PC-9 (cell line): Measurements from ENCODE around the gene HELZ.

Experiments used
- EZH2 ChIP-seq: fragments of 200-600 bp; sonication (generic); IDR thresholded peaks from 2 replicates; pipeline ENCODE4 v1.8.0; 2017; ENCODE audit warnings: antibody characterized with exemption, low read depth
- TF ChIP-seq, protein P1 (sequence below): fragments of 200-600 bp; sonication (generic); conservative IDR thresholded peaks from 2 replicates; pipeline ENCODE4 v1.6.1; 2017; ENCODE audit warnings: mixed run types, antibody characterized with exemption, mild to moderate bottlenecking, moderate library complexity

DNA sequence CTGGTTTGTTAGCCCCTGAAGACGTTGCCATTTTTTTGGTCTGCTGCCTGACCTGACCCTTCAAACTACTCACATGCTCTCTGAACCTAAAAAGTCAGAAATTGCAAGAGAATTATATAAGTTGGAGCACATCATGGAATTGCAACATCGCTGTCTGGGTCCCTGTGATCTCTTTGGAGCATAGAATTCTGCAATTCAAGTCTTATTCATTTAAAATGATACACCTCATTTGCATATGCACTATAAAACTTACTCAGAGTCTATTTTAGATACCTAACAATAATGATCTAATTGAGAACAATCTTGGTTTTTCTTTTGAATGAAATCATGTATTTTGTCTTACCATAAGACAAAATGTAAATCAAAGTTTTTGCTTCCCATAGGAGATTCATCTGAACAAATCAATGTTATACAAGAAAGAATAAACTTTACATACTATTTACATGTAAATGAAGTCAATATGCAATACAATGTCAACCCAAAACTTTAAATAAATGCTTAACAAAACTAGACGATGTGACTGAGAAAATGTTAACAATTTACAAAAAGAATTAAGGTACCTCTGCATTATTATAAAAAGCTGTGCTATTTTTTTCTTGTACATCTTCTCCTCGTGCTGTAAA, 99.7 kb downstream of the HELZ start:
- TF ChIP-seq, protein P1, sequence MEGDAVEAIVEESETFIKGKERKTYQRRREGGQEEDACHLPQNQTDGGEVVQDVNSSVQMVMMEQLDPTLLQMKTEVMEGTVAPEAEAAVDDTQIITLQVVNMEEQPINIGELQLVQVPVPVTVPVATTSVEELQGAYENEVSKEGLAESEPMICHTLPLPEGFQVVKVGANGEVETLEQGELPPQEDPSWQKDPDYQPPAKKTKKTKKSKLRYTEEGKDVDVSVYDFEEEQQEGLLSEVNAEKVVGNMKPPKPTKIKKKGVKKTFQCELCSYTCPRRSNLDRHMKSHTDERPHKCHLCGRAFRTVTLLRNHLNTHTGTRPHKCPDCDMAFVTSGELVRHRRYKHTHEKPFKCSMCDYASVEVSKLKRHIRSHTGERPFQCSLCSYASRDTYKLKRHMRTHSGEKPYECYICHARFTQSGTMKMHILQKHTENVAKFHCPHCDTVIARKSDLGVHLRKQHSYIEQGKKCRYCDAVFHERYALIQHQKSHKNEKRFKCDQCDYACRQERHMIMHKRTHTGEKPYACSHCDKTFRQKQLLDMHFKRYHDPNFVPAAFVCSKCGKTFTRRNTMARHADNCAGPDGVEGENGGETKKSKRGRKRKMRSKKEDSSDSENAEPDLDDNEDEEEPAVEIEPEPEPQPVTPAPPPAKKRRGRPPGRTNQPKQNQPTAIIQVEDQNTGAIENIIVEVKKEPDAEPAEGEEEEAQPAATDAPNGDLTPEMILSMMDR: no peak
- TF ChIP-seq EZH2: no peak
